Upper lobe of right lung (tissue), 1 donor: ENCODE results near the gene INSYN2B. TPM values are rescaled to one million over a fixed set of nuclear protein-coding genes. Genes with fewer than 3 reads are reported as not detected.

ENCODE experiments used
- ATAC-seq: fragments of 200-7000 bp; cut with Tn5 transposase; one replicate; pipeline ENCODE4 v1.9.1; 2020; ENCODE audit warnings: mild to moderate bottlenecking, moderate library complexity
- DNase-seq: peaks from one replicate; pipeline ENCODE4 v3.0.0-alpha.2; 2020
- H3K27ac ChIP-seq: fragments of 200-600 bp; one replicate; pipeline ENCODE4 v1.8.0; 2022
- H3K27me3 ChIP-seq: fragments of 200-600 bp; one replicate; pipeline ENCODE4 v1.8.0; 2022; ENCODE audit warnings: mild to moderate bottlenecking
- H3K36me3 ChIP-seq: fragments of 200-600 bp; one replicate; pipeline ENCODE4 v1.8.0; 2022
- H3K4me1 ChIP-seq: fragments of 200-600 bp; one replicate; pipeline ENCODE4 v1.8.0; 2022
- H3K4me3 ChIP-seq: fragments of 200-600 bp; one replicate; pipeline ENCODE4 v1.8.0; 2022; ENCODE audit warnings: mild to moderate bottlenecking
- H3K9me3 ChIP-seq: fragments of 200-600 bp; one replicate; pipeline ENCODE4 v1.8.0; 2022
- CTCF ChIP-seq: fragments of 200-600 bp; IDR thresholded peaks from one replicate; pipeline ENCODE4 v1.8.0; 2022; ENCODE audit warnings: antibody characterized with exemption
- intact Hi-C: fragments of 100-400 bp; cut with DNase I; formaldehyde crosslinking; loops from one replicate; pipeline ENCODE4 v1.11.0; 2022
- total RNA-seq: library from RNA; stranded (reverse); fragmentation: NEBNext Ultra II Directional; extraction: Animal tissue kit (Norgen Biotek cat#: 25700); gene quantifications from one replicate; pipeline ENCODE4 v1.2.1, GENCODE V29; 2021
- donor health status: DM: no; HTN: yes; CAD: no; lungs with severe emphysema.

The INSYN2B gene
- total RNA-seq, 1 donor from 2014 or later = 0.17 TPM

GRCh38 chr5:169906745-169907649, 73.3 kb downstream of the INSYN2B start:
- Histone ChIP-seq H3K27ac (no peak overlapping the region), H3K27me3 (no peaks in the 10 kb centered on the region), H3K4me1 (no peaks in the 10 kb centered on the region), H3K9me3 (no peaks in the 10 kb centered on the region), H3K36me3 (no peaks in the 10 kb centered on the region), H3K4me3 (no peak overlapping the region)
- intact Hi-C loops = no loop called here
- DNase-seq = no peak
- ATAC-seq = no peak
- no peak for TF ChIP-seq CTCF

DNA sequence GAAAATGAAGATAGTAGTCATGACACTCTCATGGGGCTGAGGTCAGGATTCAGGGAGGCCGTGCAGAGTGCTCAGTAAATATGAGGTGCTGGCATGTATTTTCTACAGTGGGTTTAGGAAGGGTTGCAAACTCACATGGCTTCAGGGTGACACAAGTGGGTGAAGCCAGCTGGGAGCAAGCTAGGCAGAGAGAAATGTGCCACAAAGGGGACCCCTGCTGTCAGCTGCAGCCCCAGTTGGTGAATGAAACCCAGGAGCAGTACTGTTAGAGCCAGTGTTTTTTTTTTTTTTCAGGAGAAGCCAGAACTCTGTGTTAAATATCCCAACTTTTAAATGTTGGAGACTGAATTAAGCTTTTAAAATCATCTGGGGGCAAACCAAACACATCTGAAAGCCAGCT, 75.3 kb downstream of the INSYN2B start:
- DNase-seq (no peak), ATAC-seq (no peak)
- no peaks in the 10 kb centered on the region for H3K36me3 ChIP-seq
- no peak overlapping the region for H3K27ac ChIP-seq
- H3K27me3 ChIP-seq = no peaks in the 10 kb centered on the region
- no peak overlapping the region for H3K4me3 ChIP-seq
- no peaks in the 10 kb centered on the region for H3K9me3 ChIP-seq
- intact Hi-C loops = no loop called here
- H3K4me1 ChIP-seq = no peaks in the 10 kb centered on the region
- no peak for TF ChIP-seq CTCF

DNA sequence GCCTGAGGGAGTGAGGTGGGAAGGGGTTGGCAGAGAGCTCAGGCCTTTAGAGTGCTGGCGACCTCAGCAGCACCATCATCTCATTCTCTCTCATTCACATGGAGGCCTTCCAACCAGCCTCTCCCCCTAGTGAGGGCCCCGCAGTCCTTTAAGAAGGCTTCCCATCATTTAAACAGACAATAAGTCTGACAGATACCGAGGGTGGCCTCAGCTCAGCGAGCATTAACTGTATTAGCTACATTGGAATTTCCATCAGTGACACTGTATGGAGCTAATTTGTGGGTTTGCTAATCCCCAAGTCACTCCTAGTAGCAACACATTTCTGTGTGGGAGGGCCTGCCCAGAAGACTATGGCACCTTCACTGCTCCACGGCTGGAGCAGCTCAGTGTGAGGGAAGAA, 75.8 kb downstream of the INSYN2B start:
- Histone ChIP-seq H3K4me1 (no peaks in the 10 kb centered on the region), H3K9me3 (no peaks in the 10 kb centered on the region), H3K27me3 (no peaks in the 10 kb centered on the region), H3K4me3 (no peak overlapping the region), H3K36me3 (no peaks in the 10 kb centered on the region), H3K27ac (no peak overlapping the region)
- TF ChIP-seq CTCF = no peak
- DNase-seq = no peak
- intact Hi-C loops = no loop called here
- no peak for ATAC-seq

DNA sequence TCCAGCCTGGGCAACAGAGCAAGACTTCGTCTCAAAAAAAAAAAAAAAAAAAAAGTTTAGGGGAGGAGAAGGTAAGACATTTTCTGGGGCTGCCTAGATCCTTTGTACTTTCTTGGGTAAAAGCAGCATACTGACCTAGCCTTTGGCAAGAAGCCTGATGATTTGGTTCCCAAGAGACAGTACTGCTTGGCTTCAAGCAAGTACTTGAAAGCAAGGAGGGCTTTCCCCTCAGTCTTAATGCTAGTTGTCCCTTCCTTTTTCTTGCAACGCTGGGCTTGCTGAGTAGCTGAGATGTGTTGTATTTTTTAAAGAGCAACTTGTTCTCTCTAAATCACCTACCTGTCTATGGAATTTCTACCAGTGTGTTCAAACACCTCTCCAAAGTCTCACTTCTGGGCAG, 76.2 kb downstream of the INSYN2B start:
- TF ChIP-seq CTCF = no peak
- ATAC-seq (no peak), DNase-seq (no peak)
- Histone ChIP-seq H3K36me3 (no peaks in the 10 kb centered on the region), H3K4me1 (no peaks in the 10 kb centered on the region), H3K27ac (no peak overlapping the region), H3K9me3 (no peaks in the 10 kb centered on the region), H3K27me3 (no peaks in the 10 kb centered on the region), H3K4me3 (no peak overlapping the region)
- intact Hi-C loops = no loop called here

- no peak for TF ChIP-seq CTCF
- intact Hi-C loops = no loop called here
- no peak for DNase-seq
These were observed 78.4 kb downstream of the INSYN2B start for GRCh38 chr5:169901896-169902295.

More at GRCh38 chr5:169901896-169902295, 78.4 kb downstream of the INSYN2B start:
- Histone ChIP-seq H3K27ac (no peak overlapping the region), H3K4me3 (no peak overlapping the region), H3K4me1 (no peaks in the 10 kb centered on the region), H3K27me3 (no peaks in the 10 kb centered on the region), H3K9me3 (no peaks in the 10 kb centered on the region), H3K36me3 (no peaks in the 10 kb centered on the region)
- no peak for ATAC-seq
